GM23248 (cell line): ENCODE results near the gene C17orf50. TPM values are rescaled to one million over a fixed set of nuclear protein-coding genes. Genes with fewer than 3 reads are reported as not detected.
A peak's percentile ranks its signal among the peaks of the same experiment; 100 is the strongest.
"Not testable (repeated sequence)": the region's sequence is repeated elsewhere in the genome, so short reads cannot be mapped to it uniquely, and the experiment has no call there.

Source experiments
- DNase-seq: peaks from one replicate; pipeline ENCODE4 v3.0.0-alpha.2; 2015
- H2AFZ ChIP-seq: fragments of 200-600 bp; sonication (generic); 2 replicates; pipeline ENCODE4 v1.6.1; 2016; ENCODE audit warnings: antibody characterized with exemption
- H3F3A ChIP-seq: fragments of 200-600 bp; sonication (generic); 2 replicates; pipeline ENCODE4 v1.6.1; 2016; ENCODE audit warnings: mild to moderate bottlenecking, antibody characterized with exemption, mixed run types; ENCODE audit not compliant: insufficient read depth
- H3K27ac ChIP-seq: fragments of 200-600 bp; sonication (generic); 2 replicates; pipeline ENCODE4 v1.5.1; 2016; ENCODE audit warnings: mild to moderate bottlenecking
- H3K27me3 ChIP-seq: fragments of 200-600 bp; sonication (generic); replicated peaks from 2 replicates; pipeline ENCODE4 v1.6.1; 2016; ENCODE audit warnings: mild to moderate bottlenecking; ENCODE audit not compliant: insufficient read depth
- H3K36me3 ChIP-seq: fragments of 200-600 bp; sonication (generic); 2 replicates; pipeline ENCODE4 v1.6.1; 2016; ENCODE audit warnings: low read depth, mild to moderate bottlenecking
- H3K4me1 ChIP-seq: fragments of 200-600 bp; sonication (generic); 2 replicates; pipeline ENCODE4 v1.6.1; 2016; ENCODE audit warnings: mild to moderate bottlenecking; ENCODE audit not compliant: insufficient read depth
- H3K4me2 ChIP-seq: fragments of 200-600 bp; sonication (generic); one replicate; pipeline ENCODE4 v1.6.1; 2016; ENCODE audit warnings: mild to moderate bottlenecking; ENCODE audit not compliant: unreplicated experiment
- H3K4me3 ChIP-seq: fragments of 200-600 bp; sonication (generic); 2 replicates; pipeline ENCODE4 v1.5.1; 2016; ENCODE audit warnings: mild to moderate bottlenecking
- H3K79me2 ChIP-seq: fragments of 200-600 bp; sonication (generic); 2 replicates; pipeline ENCODE4 v1.6.1; 2016; ENCODE audit warnings: mild to moderate bottlenecking; ENCODE audit not compliant: insufficient read depth
- H3K9ac ChIP-seq: fragments of 200-600 bp; sonication (generic); 2 replicates; pipeline ENCODE4 v1.6.1; 2016; ENCODE audit warnings: mild to moderate bottlenecking
- H3K9me2 ChIP-seq: fragments of 200-600 bp; sonication (generic); 2 replicates; pipeline ENCODE4 v1.6.1; 2016; ENCODE audit warnings: mixed run types, mild to moderate bottlenecking, moderate library complexity; ENCODE audit not compliant: insufficient read depth
- H3K9me3 ChIP-seq: fragments of 200-600 bp; sonication (generic); one replicate; pipeline ENCODE4 v1.6.1; 2017; ENCODE audit warnings: low read depth
- H4K20me1 ChIP-seq: fragments of 200-600 bp; sonication (generic); 2 replicates; pipeline ENCODE4 v1.6.0; 2016; ENCODE audit not compliant: insufficient read depth
- EZH2 ChIP-seq: fragments of 200-600 bp; sonication (generic); IDR thresholded peaks from 2 replicates; pipeline ENCODE4 v1.6.1; 2018; ENCODE audit warnings: antibody characterized with exemption, mild to moderate bottlenecking; ENCODE audit not compliant: insufficient read depth, poor library complexity, severe bottlenecking
- EZH2phosphoT487 ChIP-seq: fragments of 200-600 bp; sonication (generic); IDR thresholded peaks from 2 replicates; pipeline ENCODE4 v1.6.1; 2018; ENCODE audit warnings: antibody characterized with exemption, moderate library complexity, mild to moderate bottlenecking, low read depth; ENCODE audit not compliant: insufficient read depth
- whole genome bisulfite sequencing, 2 experiments: methylation state at CpG; one replicate each; pipeline ENCODE4 v1.1.6; 2015 to 2017; ENCODE audit warnings: low lambda C conversion rate in 2 of 2, low coverage in 1 of 2; ENCODE audit errors: missing lambda C conversion rate in 2 of 2; 5-methylcytosine and 5-hydroxymethylcytosine counted together
- in situ Hi-C: fragments of 300-500 bp; cut with MboI; formaldehyde crosslinking; loops from 2 replicates; pipeline ENCODE4 v1.15.0; 2020
- polyA plus RNA-seq: library from polyadenylated mRNA; unstranded; fragments of >200 nt; fragmentation: Nextera tagmentation; extraction: Ambion mirVana; gene quantifications from 2 replicates; pipeline ENCODE4 v1.2.1, GENCODE V29; 2016
- total RNA-seq: library from RNA; depleted of rRNA; stranded (reverse); fragments of >200 nt; shearing (Covaris generic); gene quantifications from 2 replicates; pipeline ENCODE4 v1.2.3, GENCODE V29; 2014

C17orf50 gene
- total and polyA plus RNA-seq, 2 experiments from 2014 or later, result not detected

DNA sequence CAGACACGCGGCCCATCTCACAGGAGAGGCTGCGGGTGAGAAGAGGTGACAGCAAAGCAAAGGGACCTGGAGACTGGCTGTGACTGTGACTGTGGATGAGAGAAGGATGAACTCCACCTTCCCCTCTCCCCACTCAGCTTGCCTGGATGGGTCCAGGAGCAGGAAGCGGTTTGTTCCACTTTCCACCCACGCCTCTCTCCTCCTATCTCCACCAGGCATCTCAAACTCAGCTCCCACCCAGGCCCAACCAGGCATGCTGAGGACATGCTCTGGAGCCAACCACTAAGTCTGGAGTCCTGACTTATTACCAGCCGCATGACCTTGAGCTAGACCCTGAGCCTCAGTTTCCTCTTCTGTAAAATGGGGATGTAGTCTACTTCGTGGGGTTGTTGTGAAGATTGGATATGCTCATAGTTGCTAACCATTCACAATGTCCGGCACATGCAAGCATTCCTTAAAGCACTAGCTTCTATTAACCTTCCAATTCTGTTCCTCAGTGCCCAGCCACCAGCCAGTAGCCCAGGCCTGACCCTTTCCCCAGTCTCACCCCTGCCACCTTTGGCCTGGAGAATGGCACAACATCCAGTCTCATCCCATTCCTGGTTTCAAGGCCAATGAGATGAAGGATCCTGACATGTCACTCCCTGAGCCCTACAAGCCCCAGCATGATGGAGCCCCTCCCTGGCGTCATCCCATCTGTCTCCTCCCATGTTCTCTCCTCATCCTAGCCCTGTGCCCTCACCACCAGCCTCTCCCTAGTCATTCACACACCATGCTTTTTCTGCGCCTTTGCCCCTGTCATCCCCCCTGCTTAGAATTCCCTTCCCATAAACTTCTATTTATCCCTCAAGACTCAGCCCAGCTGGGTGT lies 9.9 kb upstream of the C17orf50 start:
- no peaks in the 10 kb centered on the region; the same call in 1 of the 2 replicates for H3K27me3 ChIP-seq
- H3K4me3 ChIP-seq, result peak overlapping the region; percentile 51
- H3K27ac ChIP-seq, result no peak overlapping the region
- no peaks in the 10 kb centered on the region for H3F3A ChIP-seq
- 68 to 70% methylated on average over 10 of the region's 10 CpGs for WGBS, 2 experiments
- H3K4me2 ChIP-seq, result no peak overlapping the region
- H3K79me2 ChIP-seq, result no peaks in the 10 kb centered on the region
- peaks cover 9% of the 10 kb centered on the region for H3K4me1 ChIP-seq
- in situ Hi-C loops, result no loop called here
- TF ChIP-seq EZH2phosphoT487 (no peak), EZH2 (no peak)
- H3K9me2 ChIP-seq, result no peaks in the 10 kb centered on the region
- no peak for DNase-seq
- H4K20me1 ChIP-seq, result no peaks in the 10 kb centered on the region
- no peaks in the 10 kb centered on the region for H3K36me3 ChIP-seq
- H3K9me3 ChIP-seq, result no peaks in the 10 kb centered on the region
- H3K9ac ChIP-seq, result no peak overlapping the region
- H2AFZ ChIP-seq, result peak overlapping the region; percentile 62

DNA sequence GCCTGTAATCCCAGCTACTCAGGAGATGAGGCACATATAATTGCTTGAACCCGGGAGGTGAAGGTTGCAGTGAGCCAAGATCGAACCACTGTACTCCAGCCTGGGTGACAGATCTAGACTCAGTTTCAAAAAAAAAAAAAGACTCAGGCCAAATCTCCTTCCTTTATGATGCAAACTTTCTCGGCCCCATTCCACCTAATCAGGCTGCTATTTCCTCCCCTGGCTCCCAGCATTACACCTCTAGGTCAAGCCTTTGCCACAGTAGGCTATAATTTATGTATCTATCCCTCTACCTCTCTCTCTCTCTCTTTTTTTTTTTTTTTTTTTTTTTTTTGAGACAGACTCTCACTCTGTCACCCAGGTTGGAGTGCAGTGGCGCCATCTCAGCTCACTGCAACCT lies 9.1 kb upstream of the C17orf50 start:
- H3K79me2 ChIP-seq, H3K4me2 ChIP-seq, H3K27ac ChIP-seq, H2AFZ ChIP-seq, H3K36me3 ChIP-seq, H4K20me1 ChIP-seq, H3K27me3 ChIP-seq, H3K4me1 ChIP-seq, H3K4me3 ChIP-seq, in situ Hi-C loops, H3K9me2 ChIP-seq, H3K9ac ChIP-seq, H3K9me3 ChIP-seq, H3F3A ChIP-seq: not testable (repeated sequence)
- WGBS, 2 experiments, result 64 to 82% methylated on average over 2 to 4 of the region's 4 CpGs
- DNase-seq, result peak; percentile 53

DNA sequence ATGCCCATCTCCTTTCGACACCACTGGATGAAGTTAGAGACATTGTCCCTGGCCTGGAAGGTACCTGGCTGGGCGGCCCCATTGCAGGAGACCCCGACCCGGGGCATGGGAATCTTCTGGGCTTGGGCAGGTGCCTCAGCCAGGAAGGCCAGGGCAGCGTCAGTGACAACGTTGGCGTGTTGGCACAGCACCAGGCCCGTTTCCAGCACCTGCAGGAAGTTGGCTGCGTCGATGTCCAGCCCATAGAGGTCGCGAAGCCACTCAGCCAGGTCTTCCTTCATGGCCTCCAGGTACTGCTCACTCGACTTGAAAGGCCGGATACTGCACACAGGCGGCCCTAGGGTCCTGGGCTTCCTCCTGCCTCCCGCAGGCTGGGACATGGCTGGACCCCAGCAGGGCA lies 8.2 kb upstream of the C17orf50 start:
- H2AFZ ChIP-seq, result no peak overlapping the region
- peaks cover 9% of the 10 kb centered on the region for H3K4me1 ChIP-seq
- H3K79me2 ChIP-seq, result no peaks in the 10 kb centered on the region
- in situ Hi-C loops, result no loop called here
- H3K4me3 ChIP-seq, result no peak overlapping the region
- no peak overlapping the region for H3K27ac ChIP-seq
- WGBS, 2 experiments, result 66 to 71% methylated on average over 15 to 16 of the region's 16 CpGs
- no peaks in the 10 kb centered on the region; the same call in 1 of the 2 replicates for H3K27me3 ChIP-seq
- DNase-seq, result no peak
- no peaks in the 10 kb centered on the region for H3K36me3 ChIP-seq
- H4K20me1 ChIP-seq, result no peaks in the 10 kb centered on the region
- H3K9me3 ChIP-seq, result no peaks in the 10 kb centered on the region
- no peak overlapping the region for H3K4me2 ChIP-seq
- no peaks in the 10 kb centered on the region for H3K9me2 ChIP-seq
- H3K9ac ChIP-seq, result no peak overlapping the region
- TF ChIP-seq EZH2phosphoT487 (no peak), EZH2 (no peak)
- H3F3A ChIP-seq, result no peaks in the 10 kb centered on the region

DNA sequence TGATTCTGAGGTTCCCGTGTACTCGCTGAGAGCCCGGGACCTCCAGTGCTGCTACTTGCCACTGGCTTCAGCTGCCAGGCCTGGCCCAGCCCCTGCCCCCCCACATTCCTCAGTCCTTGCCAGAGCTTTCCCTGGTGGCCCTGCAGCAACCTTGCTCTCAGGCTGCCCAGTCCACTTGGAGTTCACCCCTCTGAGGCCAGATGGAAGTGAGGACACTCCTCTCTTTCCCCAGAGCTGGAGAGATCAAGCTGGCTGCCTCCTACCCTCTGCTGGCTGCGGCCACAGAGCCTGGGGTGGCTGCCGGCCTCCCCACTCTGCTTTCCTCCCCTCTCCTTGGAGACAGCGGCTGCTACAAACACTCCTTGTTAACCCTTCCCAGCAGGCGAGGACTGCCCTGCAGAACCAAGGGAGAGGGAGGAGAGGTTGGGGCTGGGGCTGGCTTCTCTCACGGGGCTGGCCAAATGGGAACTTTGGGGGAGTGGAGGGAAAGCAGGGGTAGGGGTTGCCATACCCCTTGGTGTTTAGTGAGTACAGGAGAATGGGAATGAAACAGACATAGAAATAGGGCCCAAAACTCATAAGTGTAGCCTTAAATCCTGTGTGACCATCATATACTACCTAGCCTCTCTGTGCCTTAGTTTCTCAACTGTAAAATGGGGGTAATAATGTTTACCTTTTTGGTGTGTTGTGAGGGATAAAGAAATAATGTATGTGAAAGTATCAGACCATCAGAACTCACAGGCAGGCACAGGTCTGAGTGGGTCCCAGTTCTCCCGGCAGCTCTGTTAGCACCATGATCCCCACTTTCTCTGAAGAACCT lies 7.5 kb upstream of the C17orf50 start, which contains the start of gene GAS2L2:
TSS of gene GAS2L2 (minus strand) at position 295 of the 820 bp plus-strand sequence. CDS start 389 bp downstream, outside the sequence.
- no peak within 1 kb of the TSS for H3K9ac ChIP-seq
- in situ Hi-C loops, result no loop called here
- H3K9me2 ChIP-seq, result no peaks in the 10 kb centered on the region
- no peaks in the 10 kb centered on the region for H3K9me3 ChIP-seq
- no peaks in the 10 kb centered on the region; the same call in 1 of the 2 replicates for H3K27me3 ChIP-seq
- no peak for TF ChIP-seq EZH2
- no peak within 1 kb of the TSS for H2AFZ ChIP-seq
- no peaks in the 10 kb centered on the region for H4K20me1 ChIP-seq
- no peaks in the 10 kb centered on the region for H3K79me2 ChIP-seq
- no peaks in the 10 kb centered on the region for H3F3A ChIP-seq
- no peaks in the 10 kb centered on the region for H3K36me3 ChIP-seq
- WGBS, 2 experiments, result 32 to 39% methylated on average over 8 to 9 of the region's 9 CpGs
- H3K4me3 ChIP-seq, result no peak within 1 kb of the TSS
- peaks cover 9% of the 10 kb centered on the region for H3K4me1 ChIP-seq
- no peak within 1 kb of the TSS for H3K4me2 ChIP-seq
- DNase-seq, result no peak
- H3K27ac ChIP-seq, result no peak within 1 kb of the TSS
